GM21367 (cell line): ENCODE measurements around the gene YTHDC2.

Experiments
- ATAC-seq: cut with Tn5 transposase; IDR thresholded peaks from one replicate; pipeline ENCODE4 v1.9.1; 2021; ENCODE audit not compliant: unreplicated experiment

YTHDC2 gene

GRCh38 chr5:113513384-113514288, at the start of gene YTHDC2:
Gene YTHDC2 (plus strand): TSS chr5:113513694. CDS start chr5:113513896, 202 bp downstream.
- peak; percentile 98 for ATAC-seq

GRCh38 chr5:113474100-113474728, 39.3 kb upstream of the YTHDC2 start:
- ATAC-seq, result no peak

- no peak for ATAC-seq
These were observed 34.8 kb upstream of the YTHDC2 start for GRCh38 chr5:113478691-113479090.

GRCh38 chr5:113480243-113480642, 33.3 kb upstream of the YTHDC2 start:
- no peak for ATAC-seq

GRCh38 chr5:113487416-113487780, 26.1 kb upstream of the YTHDC2 start:
- ATAC-seq, result no peak

GRCh38 chr5:113487781-113488644, 25.5 kb upstream of the YTHDC2 start, which contains the start of gene MCC:
Gene MCC (minus strand): TSS chr5:113488453.
- no peak for ATAC-seq

GRCh38 chr5:113488645-113489184, 24.8 kb upstream of the YTHDC2 start:
- ATAC-seq, result no peak

GRCh38 chr5:113489299-113489698, 24.2 kb upstream of the YTHDC2 start:
- ATAC-seq, result peak; percentile 48

- ATAC-seq, result no peak
These were observed 23.2 kb upstream of the YTHDC2 start for GRCh38 chr5:113490317-113490716.

GRCh38 chr5:113491022-113491421, 22.5 kb upstream of the YTHDC2 start:
- ATAC-seq, result no peak

GRCh38 chr5:113493446-113493845, 20.0 kb upstream of the YTHDC2 start:
- ATAC-seq, result no peak

- ATAC-seq, result no peak
These were observed 18.1 kb upstream of the YTHDC2 start for GRCh38 chr5:113495422-113495841.

GRCh38 chr5:113502073-113502472, 11.4 kb upstream of the YTHDC2 start:
- no peak for ATAC-seq

GRCh38 chr5:113503146-113503545, 10.3 kb upstream of the YTHDC2 start:
- no peak for ATAC-seq

- no peak for ATAC-seq
These were observed 8.3 kb upstream of the YTHDC2 start for GRCh38 chr5:113505181-113505580.

GRCh38 chr5:113507601-113508000, 5.9 kb upstream of the YTHDC2 start:
- peak; percentile 40 for ATAC-seq

GRCh38 chr5:113508756-113509155, 4.7 kb upstream of the YTHDC2 start:
- no peak for ATAC-seq

- no peak for ATAC-seq
These were observed 2.5 kb upstream of the YTHDC2 start for GRCh38 chr5:113510836-113511451.

- no peak for ATAC-seq
These were observed 1.2 kb upstream of the YTHDC2 start for GRCh38 chr5:113512341-113512740.

GRCh38 chr5:113514289-113514635, 768 bp downstream of the YTHDC2 start:
- ATAC-seq, result no peak

GRCh38 chr5:113518884-113519283, 5.4 kb downstream of the YTHDC2 start:
- ATAC-seq, result no peak
